HG03139 (cell line): Measurements from ENCODE around the gene KLK1.
A peak's percentile ranks its signal among the peaks of the same experiment; 100 is the strongest.

Experiments used
- ATAC-seq: cut with Tn5 transposase; IDR thresholded peaks from one replicate; pipeline ENCODE4 v1.9.1; 2021; ENCODE audit not compliant: unreplicated experiment

KLK1 gene

GRCh38 chr19:50836543-50837195 lies 13.1 kb upstream of the KLK1 start:
- no peak for ATAC-seq

GRCh38 chr19:50835785-50836542 lies 12.4 kb upstream of the KLK1 start:
- peak; percentile 70 for ATAC-seq

- no peak for ATAC-seq
Measured at GRCh38 chr19:50835103-50835784, 11.7 kb upstream of the KLK1 start.

- ATAC-seq: no peak
Measured at GRCh38 chr19:50833802-50834167, 10.2 kb upstream of the KLK1 start.

GRCh38 chr19:50833117-50833801 lies 9.7 kb upstream of the KLK1 start, which contains the start of gene KLK15:
Gene KLK15, minus strand, starts transcription at chr19:50833574. Its CDS starts 2,082 bp downstream, at chr19:50831492.
- ATAC-seq: no peak

- no peak for ATAC-seq
Measured at GRCh38 chr19:50832666-50833065, 9.1 kb upstream of the KLK1 start.

GRCh38 chr19:50831026-50831396 lies 7.4 kb upstream of the KLK1 start:
- no peak for ATAC-seq

- no peak for ATAC-seq
Measured at GRCh38 chr19:50830266-50831025, 6.9 kb upstream of the KLK1 start.

- no peak for ATAC-seq
Measured at GRCh38 chr19:50829801-50830200, 6.2 kb upstream of the KLK1 start.

- ATAC-seq: no peak
Measured at GRCh38 chr19:50827476-50827875, 3.9 kb upstream of the KLK1 start.

- ATAC-seq: no peak
Measured at GRCh38 chr19:50826492-50827240, 3.1 kb upstream of the KLK1 start.

- no peak for ATAC-seq
Measured at GRCh38 chr19:50822661-50823208, 852 bp downstream of the KLK1 start.

- ATAC-seq: no peak
Measured at GRCh38 chr19:50821622-50822021, 2.0 kb downstream of the KLK1 start.

- no peak for ATAC-seq
Measured at GRCh38 chr19:50821248-50821612, 2.4 kb downstream of the KLK1 start.

- no peak for ATAC-seq
Measured at GRCh38 chr19:50820549-50821247, 2.9 kb downstream of the KLK1 start.

- ATAC-seq: no peak
Measured at GRCh38 chr19:50820086-50820485, 3.5 kb downstream of the KLK1 start.

- no peak for ATAC-seq
Measured at GRCh38 chr19:50819636-50820035, 4.0 kb downstream of the KLK1 start.

GRCh38 chr19:50818859-50819472 lies 4.6 kb downstream of the KLK1 start:
- no peak for ATAC-seq
